PFSK-1 (cell line): ENCODE results near the gene MEG3.

Source experiments
- SIN3A ChIP-seq: IDR thresholded peaks from 2 replicates; pipeline ENCODE4 v1.6.1; 2012; ENCODE audit warnings: mild to moderate bottlenecking, low read length, moderate library complexity, borderline replicate concordance; ENCODE audit not compliant: insufficient read depth
- TAF1 ChIP-seq: IDR thresholded peaks from 2 replicates; pipeline ENCODE4 v1.6.1; 2012; ENCODE audit warnings: low read length, control low read depth, borderline replicate concordance; ENCODE audit not compliant: insufficient read depth

DNA sequence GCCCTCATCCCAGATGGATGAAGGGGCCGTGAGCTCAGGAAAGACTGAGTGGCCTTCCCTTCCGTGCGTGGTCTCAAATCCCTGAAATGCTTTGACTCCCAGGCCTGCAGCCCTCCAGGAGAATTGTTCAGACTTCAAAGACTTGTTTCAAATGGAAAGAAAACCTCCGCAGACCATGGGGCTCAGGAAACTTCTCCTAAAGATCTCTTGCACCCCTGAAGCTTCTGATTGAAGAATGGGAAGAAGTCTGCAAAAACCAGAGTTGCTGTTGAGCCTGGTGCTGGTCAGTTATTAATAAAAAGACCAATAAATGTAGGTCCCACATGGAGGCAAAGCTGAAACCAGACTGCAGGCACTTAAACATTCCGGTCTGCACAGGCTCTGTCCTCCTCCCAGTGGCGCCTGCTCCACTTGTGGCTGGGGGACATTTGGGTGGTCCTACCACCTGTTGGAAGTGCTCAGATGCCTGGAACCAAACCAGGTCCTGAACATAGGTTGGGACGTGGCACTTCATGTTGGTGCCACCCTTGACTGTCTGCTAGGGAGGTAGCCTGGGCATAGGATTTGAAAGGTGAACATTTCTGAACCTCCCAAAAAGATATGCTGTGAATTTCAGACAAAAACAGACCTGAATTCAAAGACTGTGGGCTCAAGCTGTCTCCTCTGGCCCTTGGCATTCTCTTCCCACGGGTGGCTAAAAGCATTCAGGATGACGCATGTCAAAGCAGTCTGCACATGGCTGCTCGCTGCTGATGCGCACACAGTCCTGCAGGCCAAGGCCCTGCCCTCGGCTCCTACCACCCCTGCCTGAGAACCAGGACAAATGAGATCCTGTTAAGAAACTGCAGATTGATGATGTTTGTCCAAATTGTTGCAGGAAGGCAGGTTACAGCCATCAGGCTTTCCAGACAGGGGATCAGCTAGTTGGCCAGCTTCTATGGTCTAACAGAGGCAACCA, 36.2 kb upstream of the MEG3 start:
- TF ChIP-seq TAF1 (no peak), SIN3A (no peak)
